Measurements from ENCODE around the gene UNKL.
"Not testable (repeated sequence)": the region's sequence is repeated elsewhere in the genome, so short reads cannot be mapped to it uniquely, and the experiment has no call there.

Gene UNKL

DNA sequence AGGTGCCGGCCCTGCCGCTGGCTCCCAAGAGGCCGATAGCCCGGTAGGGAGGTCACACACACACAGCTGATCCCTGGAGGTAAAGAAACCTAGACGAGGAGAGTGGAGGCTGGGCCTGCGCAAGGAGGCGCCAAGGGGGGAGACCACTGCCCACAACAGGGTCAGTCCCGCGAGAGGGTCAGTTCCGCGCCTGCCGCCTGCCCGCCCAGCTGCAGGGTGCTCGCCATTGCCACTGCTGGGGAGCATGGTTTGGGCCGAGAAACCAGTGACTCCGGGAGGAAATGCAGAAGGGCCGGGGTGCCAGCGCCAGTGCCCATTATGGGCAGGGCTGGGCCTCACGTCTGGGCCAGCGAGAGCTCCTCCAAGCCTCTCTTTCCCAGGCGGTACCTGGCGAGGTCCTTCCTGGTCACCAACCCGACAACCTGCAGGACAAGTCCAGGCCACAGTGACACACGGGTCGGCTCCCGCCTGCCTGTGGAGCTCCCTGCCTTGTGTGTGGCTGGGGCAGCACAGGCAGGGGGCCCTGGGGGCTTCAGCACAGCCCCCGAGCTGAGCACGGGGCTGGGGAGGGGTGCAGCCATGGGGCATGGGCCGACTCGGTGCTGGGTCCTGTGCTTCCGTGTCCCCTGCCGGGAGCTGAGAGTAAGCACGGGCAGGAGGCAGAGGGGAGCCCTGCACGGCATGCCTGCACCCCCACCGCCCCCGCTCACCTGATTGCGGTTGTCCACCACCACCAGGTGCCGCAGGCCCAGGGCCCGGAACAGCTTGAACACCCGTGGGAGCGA, 32.0 kb upstream of the UNKL start:
- no peak for DNase-seq (ENCODE audit: low read depth in 2 of 2, low spot score in 1 of 2)

DNA sequence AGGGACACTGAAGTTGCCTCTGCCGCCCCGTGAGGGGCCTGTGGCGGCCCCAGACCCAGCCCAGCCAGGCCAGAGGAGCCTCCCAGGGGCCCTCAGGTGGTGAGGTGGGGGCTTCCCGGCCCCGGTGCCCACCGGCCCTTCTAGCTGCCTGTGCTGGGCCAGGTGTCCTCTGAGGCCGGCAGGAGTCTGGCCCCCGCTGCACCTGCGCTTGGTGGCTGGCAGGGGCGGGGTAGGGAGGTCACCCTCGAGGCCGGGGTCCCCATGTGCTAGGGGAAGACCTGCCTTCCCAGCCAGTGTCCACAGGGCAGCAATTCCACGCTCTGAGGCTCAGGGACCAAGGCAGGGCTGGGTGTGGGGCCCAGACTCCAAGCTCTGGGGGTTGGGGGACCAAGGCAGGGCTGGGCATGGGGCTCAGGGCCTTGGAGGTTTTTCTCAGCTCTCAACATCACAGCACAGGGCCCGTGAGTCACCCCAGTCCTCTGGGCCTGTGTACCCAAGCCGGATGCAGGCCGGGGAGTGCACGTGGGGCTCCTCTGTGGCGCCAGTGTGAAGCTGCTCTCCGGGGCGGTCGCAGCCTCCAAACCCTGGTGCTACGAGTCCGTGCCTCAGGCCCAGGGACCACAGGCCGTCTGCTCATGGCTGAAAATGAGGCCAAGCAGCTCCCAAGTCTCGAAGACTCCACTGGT, 31.2 kb upstream of the UNKL start:
- no peak for DNase-seq (ENCODE audit: low read depth in 2 of 2, low spot score in 1 of 2)

DNA sequence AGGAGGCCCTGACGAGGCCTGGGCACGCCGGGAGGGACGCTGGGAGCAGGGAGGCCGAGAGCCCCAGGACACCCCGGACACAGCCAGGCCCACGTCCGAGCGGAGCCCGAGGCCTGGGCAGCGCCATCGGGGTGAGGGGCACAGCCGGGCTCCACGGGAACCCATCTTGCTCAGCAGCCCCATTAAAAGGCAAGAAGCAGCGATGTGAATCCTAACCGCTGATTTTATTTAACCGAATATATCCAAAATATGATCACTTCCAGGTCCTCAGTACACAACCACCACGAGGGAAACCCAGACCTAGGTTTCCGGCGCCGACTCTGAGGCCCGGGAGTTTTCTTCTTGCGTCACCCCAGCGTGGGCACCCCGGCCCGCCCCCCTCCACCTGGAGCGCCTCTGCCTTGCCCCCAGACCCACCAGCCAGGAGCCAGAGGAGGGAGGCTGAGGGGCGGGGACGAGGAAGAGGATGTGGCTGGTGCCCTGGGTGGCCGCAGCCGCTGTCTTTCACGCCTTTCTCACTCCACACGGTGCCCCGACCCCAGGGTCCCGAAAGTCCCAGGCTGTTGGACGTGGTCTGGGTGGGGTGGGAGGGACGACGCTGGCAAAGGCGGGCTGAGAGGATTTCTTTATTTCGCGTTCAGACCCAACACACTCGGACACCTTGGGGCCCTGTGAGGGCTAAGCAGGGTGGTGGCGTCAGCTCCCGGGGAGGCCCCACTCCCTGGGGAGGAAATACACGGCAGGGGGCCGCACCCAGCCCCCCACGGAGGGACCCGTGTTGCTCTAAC, 30.4 kb upstream of the UNKL start:
- no peak for DNase-seq (ENCODE audit: low read depth in 2 of 2, low spot score in 1 of 2)

DNA sequence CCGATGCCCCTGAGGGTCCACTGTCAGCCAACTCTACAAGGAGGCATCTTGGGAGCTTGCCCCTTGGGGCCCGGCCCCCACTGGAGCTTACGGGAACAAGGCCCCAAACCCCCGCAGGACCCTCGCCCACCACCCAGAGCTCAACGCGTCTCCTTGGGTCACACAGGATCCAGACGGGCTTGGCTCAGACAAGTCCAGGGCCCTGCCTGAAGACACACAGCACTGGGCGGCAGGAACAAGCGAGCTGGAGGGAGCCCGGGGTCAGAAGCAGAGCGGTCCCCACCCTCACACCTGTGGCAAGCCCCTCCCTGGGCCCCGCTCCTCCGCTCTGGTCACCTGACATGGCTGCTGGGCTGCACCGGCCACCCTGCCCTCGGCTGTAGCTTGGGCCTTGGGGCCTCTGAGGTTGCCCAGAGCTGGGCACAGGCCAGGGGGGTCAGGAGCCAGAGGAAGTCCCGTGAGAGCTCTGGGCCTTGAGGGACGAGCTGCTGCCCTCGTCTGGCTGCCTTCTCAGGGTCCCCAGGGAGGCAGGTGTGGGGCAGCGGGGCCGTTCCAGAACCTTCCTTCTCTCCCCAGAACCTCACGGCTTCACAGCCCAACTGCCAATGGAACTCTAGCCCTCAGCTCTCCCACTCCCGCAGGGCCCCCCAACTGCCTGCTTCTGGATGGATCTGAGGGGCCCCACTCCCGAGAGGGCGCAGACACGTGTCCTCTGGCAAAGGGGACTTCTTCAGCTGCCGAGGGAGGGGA, 29.7 kb upstream of the UNKL start, which contains the start of gene CCDC154:
TSS of gene CCDC154 (minus strand) at position 577 of the 750 bp plus-strand sequence. CDS start at position 343, 234 bp downstream.
- no peak for DNase-seq (ENCODE audit: low read depth in 2 of 2, low spot score in 1 of 2)

DNA sequence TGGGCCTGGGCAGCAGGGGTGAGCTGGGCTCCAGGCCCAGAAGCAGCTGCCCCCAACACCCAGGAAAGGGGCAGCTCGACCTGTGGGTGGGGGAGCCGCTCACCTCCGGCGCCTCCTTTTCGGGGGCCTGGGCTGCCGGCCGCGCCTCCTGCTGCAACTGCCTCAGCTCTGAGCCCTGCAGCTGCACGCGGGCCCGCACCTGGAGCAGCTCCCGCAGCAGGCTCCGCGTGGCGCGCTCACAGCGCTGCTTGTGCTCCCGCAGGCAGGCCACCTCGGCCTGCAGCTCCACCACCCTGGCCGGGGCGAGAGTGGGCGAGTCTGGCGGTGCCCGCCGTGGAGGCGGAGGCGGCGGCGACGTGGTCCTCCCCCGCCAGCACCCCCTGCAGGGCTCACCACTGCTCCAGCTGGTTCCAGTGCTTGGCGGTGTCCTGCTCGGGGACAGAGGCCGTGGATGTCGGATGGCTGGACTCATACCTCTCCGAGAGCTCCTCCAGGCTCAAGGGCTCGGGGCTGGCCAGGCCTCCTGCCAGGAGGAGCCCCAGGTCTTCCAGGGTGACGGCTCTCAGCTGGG, 29.0 kb upstream of the UNKL start:
- no peak for DNase-seq (ENCODE audit: low read depth in 2 of 2, low spot score in 1 of 2)

DNA sequence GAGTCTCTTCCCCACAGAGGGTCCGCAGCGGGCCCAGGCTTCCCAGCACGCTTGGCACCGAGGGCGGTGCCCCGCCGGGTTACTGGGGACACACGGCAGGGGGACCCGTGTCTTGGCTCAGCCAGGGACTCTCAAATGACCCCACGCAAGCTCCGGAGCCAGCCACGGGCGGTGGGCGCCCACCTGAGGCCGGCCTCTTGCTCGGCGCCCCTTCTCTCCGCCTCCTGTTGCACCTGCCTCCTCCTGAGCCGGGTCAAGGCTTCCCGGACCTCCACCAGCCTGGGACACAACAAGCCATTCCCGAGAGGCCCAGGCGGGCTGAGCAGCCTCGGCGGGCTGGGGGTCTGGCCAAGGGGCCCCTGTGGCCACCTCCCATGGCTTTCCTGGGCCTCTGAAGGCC, 28.2 kb upstream of the UNKL start:
- DNase-seq (ENCODE audit: low read depth in 2 of 2, low spot score in 1 of 2), result no peak

DNA sequence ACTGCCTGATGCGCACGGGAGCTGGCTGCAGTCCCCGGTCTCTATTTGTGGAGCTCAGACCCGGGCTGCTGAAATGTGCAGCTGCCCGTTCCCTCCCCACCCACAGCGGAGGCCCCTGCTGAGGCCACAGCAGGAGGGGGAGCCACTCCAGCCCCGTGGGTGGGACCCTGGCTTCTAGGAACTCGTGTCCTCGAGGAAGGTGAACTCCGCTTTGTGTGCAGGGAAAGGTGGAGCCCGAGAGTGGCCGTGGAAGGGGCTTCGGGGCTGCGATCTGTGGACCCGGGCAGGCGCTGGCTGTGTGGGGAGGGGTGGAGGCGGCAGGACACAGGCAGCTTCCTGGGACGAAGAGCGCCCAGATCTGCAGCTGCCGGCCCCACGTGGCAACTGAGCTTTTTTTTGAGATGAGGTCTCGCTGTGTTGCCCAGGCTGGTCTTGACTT, 26.9 kb upstream of the UNKL start:
- no peak for DNase-seq (ENCODE audit: low read depth in 2 of 2, low spot score in 1 of 2)

DNA sequence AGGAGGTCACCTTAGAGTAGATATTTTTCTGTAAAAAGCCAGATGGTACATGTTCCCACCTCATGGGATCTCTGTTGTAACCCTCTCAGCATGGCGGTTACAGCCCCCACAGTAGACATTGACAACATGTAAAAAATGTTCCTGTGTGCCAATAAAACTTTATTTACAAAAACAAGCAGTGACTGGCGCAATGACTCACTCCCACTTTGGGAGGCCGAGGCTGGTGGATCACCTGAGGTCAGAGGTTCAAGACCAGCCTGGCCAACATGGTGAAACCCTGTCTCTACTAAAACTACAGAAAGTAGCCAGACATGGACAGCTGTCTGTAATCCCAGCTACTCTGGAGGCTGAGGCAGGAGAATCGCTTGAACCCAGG, 25.2 kb upstream of the UNKL start:
- not testable (repeated sequence) for DNase-seq (ENCODE audit: low read depth in 2 of 2, low spot score in 1 of 2)

DNA sequence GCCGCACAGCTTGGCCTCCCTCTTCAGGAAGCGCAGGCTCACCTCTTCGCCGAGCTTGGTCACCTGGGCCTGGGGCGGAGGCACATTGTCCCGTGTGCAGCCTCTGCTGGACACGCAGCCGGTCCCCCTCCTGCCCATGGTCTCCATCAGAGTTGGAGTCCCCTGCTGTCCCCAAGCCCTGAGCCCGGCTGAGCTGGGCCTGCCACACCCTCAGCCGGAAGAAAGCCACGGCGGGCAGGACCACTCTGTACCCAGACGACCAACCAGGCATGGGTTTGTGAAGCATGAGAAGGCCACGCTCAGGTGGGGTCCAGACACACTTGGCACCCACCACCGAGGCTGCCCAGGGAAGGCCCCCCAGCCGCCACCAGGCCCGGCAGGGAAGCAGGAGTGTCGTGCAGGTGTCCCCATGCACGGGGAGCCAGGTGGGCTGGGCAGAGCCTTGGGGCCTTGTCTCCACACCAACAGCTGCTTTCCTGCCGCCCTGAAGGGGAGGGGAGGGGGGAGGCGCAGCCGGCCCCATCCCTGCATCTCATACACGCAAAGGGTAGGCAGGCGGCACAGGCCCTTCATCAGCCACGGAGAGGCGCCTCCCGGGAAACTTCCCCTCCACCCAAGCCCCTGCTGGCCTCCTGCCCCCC, 24.7 kb upstream of the UNKL start:
- DNase-seq (ENCODE audit: low read depth in 2 of 2, low spot score in 1 of 2), result no peak

DNA sequence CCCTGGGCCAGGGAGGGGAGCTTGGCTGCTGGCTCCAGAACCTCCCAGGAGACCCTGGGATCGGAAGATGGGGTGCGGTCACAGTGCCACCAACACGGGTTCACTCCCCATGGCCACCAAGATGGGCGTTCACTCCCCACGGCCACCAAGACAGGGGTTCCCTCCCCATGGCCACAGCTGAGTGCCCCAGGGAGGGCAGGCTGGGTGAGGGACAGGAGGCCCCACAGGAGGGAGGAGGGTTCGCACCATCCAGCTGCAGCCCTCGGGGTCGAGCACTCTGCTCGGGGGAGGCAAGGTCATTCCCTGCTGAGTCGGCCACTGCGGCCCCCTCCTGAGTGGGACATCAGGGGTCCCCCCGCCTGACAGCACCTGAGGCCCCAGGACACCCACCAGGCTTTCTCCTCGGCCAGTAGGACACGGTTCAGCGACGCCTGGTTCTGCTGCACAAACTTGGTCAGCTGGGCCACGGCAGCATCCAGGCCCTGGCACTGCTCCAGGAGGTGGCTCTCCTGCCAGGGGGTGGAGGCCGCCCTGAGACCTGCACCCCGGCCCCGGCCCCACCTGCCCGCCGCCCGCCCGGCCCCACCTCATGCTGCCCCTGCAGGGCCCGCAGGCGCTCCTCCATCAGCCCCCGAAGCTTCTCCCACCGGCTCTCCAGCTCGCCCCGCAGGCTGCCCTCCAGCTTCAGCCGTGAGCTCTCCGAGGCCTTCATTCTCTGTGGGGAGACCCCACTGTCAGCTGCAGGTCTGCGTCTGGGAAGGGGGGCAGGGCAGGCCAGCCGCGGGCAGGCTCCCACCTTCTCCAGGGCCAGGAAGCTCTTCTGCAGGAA, 23.9 kb upstream of the UNKL start:
- DNase-seq (ENCODE audit: low read depth in 2 of 2, low spot score in 1 of 2), result no peak

DNA sequence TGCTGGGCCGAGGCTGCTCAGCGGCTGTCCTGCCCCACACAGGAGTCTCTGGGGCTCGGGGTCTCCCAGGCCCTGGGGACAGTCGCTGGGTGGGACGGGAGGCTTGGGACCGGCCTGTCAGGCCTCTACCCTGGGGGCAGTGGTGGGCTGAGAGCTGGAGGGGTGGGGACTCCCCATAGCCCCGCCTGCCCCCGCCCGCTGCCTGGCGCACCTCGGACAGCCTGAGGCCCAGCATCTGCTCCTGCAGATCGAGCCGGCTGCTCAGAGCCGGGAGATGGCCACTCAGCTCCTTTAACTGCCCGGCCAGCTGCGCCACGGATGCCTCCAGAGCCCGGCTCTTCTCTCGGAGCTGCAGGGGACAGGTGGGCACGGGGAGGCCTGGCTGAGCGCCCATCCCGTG, 23.1 kb upstream of the UNKL start:
- DNase-seq (ENCODE audit: low read depth in 2 of 2, low spot score in 1 of 2), result no peak

DNA sequence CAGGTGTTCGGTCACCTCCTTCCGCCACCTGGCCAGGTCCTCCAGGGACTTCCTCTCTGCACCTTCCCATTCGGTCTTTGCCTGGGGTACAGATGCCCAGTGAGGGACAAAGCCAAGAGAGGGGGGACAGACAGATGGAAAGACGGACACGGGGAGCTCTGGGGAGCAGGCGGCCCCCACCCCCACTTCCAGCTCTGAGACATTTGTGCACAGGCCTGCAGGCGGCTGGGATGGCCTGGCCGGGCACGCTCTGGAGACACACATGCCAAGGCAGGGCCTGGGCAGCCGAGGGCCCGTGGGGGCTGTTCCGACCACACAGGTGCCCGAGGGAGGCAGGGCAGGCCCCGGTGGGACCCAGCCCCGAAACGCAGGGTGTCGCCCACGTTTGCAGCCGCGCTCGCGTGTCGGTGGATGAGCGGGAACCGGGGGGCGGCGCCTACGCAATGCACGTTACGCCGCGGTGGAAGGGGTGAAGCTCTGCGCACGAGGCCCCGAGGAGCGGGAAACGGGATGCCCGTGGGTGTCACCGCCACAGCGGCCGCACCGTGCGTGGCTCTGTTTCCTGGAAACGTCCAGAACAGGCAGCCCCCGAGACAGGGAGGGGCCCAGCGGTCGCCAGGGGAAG, 22.3 kb upstream of the UNKL start:
- no peak for DNase-seq (ENCODE audit: low read depth in 2 of 2, low spot score in 1 of 2)

DNA sequence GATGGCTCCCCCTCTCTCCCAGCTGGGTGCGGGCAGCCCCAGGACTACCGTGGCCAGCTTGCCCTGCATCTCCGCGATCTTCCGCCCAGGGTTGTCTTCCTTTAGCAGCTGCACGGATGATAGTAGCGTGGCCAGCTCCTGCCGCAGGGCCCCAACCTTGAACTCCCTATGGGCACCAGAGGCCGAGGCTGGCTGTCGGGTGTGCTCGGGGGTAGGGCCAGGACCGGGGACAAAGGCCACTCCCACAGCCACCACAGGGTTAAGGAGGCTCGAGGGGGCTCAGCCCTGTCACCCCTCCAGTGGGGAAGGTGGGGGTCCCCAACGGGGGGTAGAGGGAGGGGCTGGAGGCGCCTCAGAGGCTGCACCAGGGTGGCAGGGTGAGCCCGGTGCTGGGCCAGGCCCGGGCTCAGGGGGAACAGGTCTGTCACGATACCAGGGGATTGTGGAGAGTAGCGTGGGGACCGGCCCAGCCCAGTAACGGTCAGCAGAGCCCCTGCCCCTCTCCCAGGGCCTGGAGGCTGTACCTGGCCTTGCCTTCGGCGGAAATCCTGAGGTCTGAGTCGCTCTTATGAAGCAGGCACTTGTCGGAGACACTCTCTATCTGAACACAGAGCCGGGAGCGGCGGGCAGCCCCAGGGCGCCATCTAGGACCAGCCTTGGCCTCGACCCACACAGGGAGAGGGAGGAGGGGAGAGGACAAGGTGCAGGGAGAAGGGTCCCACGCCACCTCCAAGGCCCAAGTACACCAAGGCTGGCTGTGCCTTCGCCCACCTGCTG, 21.6 kb upstream of the UNKL start:
- DNase-seq (ENCODE audit: low read depth in 2 of 2, low spot score in 1 of 2), result no peak

DNA sequence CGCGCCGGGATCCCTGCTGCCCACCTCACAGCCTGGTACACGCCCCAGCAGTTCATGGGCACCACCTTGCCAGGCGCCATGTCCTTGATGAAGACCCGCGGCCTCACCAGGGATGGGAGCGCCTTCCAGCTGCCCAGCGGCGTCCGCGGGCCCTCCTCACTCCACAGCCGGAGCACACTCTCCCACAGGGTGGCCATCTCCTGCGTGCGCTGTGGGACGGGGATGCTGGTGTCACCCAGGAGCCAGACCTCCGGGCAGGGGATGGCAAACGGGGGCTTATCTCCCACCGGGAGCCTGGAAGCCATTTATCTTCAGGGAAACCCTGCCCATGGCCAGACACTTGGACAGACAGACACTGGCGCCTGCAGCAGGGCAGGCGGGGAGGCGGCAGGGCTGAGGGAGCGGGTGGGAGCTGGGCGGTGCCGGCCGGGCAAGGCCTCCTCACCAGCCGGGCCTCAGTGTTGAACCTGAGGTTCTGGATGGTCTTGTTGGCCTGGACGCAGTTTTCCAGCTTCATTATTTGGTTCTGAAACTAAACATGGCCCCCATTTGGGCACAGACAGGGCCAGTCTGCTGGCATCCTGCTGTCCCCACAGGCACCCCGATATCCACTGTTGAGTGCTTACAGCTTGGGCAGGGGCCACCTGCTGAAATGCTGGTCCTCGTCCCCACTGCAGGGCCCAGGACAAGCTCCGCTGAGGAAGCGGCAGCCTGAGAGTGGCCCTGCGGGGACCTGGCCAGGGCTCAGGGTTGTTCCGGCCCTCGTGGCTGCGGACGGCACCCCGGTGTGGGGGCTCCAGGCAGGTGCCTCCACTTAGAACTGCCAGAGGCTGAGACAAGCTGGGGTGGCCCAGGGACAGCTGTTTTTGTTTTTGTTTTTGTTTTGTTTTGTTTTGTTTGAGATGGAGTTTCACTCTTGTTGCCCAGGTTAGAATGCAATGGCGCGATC, 20.4 kb upstream of the UNKL start:
- no peak for DNase-seq (ENCODE audit: low read depth in 2 of 2, low spot score in 1 of 2)

DNA sequence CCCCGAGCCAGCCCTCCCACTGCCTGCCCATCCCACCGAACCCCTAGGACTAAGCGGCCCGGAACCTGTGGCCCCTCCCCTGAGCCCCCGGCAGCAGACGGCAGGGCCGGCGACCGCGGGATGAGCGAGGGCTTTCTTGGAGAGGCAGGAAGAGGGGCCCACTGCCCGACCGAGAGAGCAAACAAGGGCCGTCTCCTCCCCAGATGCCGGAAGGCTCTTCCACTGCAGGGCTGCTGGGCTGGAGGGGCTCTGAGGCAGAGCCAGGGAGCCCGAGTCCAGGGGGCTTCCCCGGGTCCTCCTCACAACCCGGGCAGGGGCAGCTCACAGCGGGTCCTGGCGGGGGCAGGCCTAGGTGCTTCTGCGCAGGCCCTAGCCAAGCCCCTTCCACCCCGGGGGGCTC, 19.3 kb upstream of the UNKL start:
- no peak for DNase-seq (ENCODE audit: low read depth in 2 of 2, low spot score in 1 of 2)

DNA sequence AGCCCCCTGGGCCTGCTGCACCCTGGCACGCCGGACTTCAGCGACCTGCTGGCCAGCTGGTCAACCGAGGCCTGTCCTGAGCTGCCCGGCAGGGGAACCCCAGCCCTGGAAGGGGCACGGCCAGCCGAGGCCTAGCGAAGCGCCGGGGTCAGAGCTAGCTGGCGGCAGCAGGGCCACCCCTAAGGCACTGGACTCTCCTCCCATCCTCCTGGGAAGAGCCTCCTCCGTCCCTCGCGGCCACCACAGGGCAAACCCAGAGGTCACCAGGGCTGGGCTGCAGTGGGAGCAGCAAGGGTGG, 18.7 kb upstream of the UNKL start:
- no peak for DNase-seq (ENCODE audit: low read depth in 2 of 2, low spot score in 1 of 2)

Data from stimulated activated CD8-positive, alpha-beta memory T cell treated with anti-CD3 and anti-CD28 coated beads, Interleukin-4, amount 100 ng/mL, for 4 hours (primary cell).